HEK293 (cell line): Measurements from ENCODE around the gene SDF2.
A peak's percentile ranks its signal among the peaks of the same experiment; 100 is the strongest.

Experiments
- CTCF ChIA-PET: fragments of 350-600 bp; formaldehyde crosslinking; extraction: SDS; loops from one replicate; lab custom pipeline; 2021; ENCODE audit warnings: antibody characterized with exemption; lab: Yijun Ruan, JAX
- POLR2A ChIA-PET: fragments of 300-600 bp; formaldehyde crosslinking; extraction: SDS; loops from one replicate; lab custom pipeline; 2020; ENCODE audit warnings: antibody characterized with exemption, inconsistent platforms; lab: Yijun Ruan, JAX
- H3K27ac ChIP-seq: fragments of 200-500 bp; sonication (Bioruptor generic); 2 replicates; pipeline ENCODE4 v1.5.1; 2014; ENCODE audit warnings: low read depth, low read length, control low read depth, inconsistent platforms; ENCODE audit errors: extremely low read depth
- H3K36me3 ChIP-seq, 2 experiments: fragments of 200-500 bp in 1 of 2; sonication (Bioruptor generic) in 1 of 2; 1 replicate in 1 of 2; 2 replicates in 1 of 2; pipeline ENCODE4 v1.5.1; 2014 to 2017; ENCODE audit warnings: inconsistent platforms in 2 of 2, low read length in 2 of 2; ENCODE audit not compliant: control insufficient read depth in 2 of 2, insufficient read depth in 1 of 2
- H3K4me1 ChIP-seq: fragments of 200-500 bp; sonication (Bioruptor generic); 2 replicates; pipeline ENCODE4 v1.5.1; 2014; ENCODE audit warnings: mild to moderate bottlenecking, low read length, inconsistent platforms; ENCODE audit not compliant: control insufficient read depth, insufficient read depth
- H3K4me3 ChIP-seq: 2 replicates; pipeline ENCODE4 v1.5.1; 2011; ENCODE audit warnings: low read depth, mild to moderate bottlenecking, control low read depth, low read length, moderate library complexity
- H3K9me3 ChIP-seq: fragments of 200-500 bp; sonication (Bioruptor generic); 2 replicates; pipeline ENCODE4 v1.5.1; 2014; ENCODE audit warnings: low read depth, low read length, inconsistent platforms; ENCODE audit not compliant: control insufficient read depth, insufficient read depth
- BCL6B ChIP-seq: fragments of 450-650 bp; formaldehyde crosslinking; IDR thresholded peaks from 2 replicates; pipeline ENCODE4 v1.5.1; 2017; ENCODE audit warnings: missing biosample characterization, missing genetic modification characterization
- KLF1 ChIP-seq: fragments of 450-650 bp; formaldehyde crosslinking; IDR thresholded peaks from 2 replicates; pipeline ENCODE4 v1.5.1; 2016; ENCODE audit warnings: missing biosample characterization, missing genetic modification characterization
- MEIS1 ChIP-seq: sonication (generic); formaldehyde crosslinking; IDR thresholded peaks from 2 replicates; pipeline ENCODE4 v1.8.1; 2022; ENCODE audit warnings: missing genetic modification reagents, mild to moderate bottlenecking, borderline replicate concordance
- PBX3 ChIP-seq: sonication (generic); formaldehyde crosslinking; IDR thresholded peaks from 2 replicates; pipeline ENCODE4 v1.8.1; 2022; ENCODE audit warnings: mild to moderate bottlenecking, moderate library complexity, missing genetic modification reagents
- PRDM10 ChIP-seq: fragments of 450-650 bp; formaldehyde crosslinking; IDR thresholded peaks from 2 replicates; pipeline ENCODE4 v1.5.1; 2016; ENCODE audit warnings: missing biosample characterization, missing genetic modification characterization
- REST ChIP-seq: fragments of 450-650 bp; formaldehyde crosslinking; IDR thresholded peaks from 2 replicates; pipeline ENCODE4 v1.5.1; 2016; ENCODE audit warnings: missing biosample characterization, missing genetic modification characterization
- TCF7L2 ChIP-seq: IDR thresholded peaks from 2 replicates; pipeline ENCODE4 v1.6.1; 2011; ENCODE audit warnings: low read depth, mild to moderate bottlenecking, inconsistent platforms, low read length, moderate library complexity, borderline replicate concordance
- YY2 ChIP-seq: fragments of 450-650 bp; formaldehyde crosslinking; IDR thresholded peaks from 2 replicates; pipeline ENCODE4 v1.5.1; 2016; ENCODE audit warnings: missing biosample characterization, missing genetic modification characterization
- ZNF112 ChIP-seq: fragments of 450-650 bp; formaldehyde crosslinking; IDR thresholded peaks from 2 replicates; pipeline ENCODE4 v1.5.0; 2017; ENCODE audit warnings: missing biosample characterization, missing genetic modification characterization
- ZNF16 ChIP-seq: fragments of 450-650 bp; formaldehyde crosslinking; IDR thresholded peaks from 2 replicates; pipeline ENCODE4 v1.5.1; 2016; ENCODE audit warnings: low read depth, missing biosample characterization, missing genetic modification characterization
- ZNF169 ChIP-seq: fragments of 450-650 bp; formaldehyde crosslinking; IDR thresholded peaks from 2 replicates; pipeline ENCODE4 v1.5.1; 2016; ENCODE audit warnings: missing biosample characterization, missing genetic modification characterization
- ZNF184 ChIP-seq: fragments of 450-650 bp; IDR thresholded peaks from 2 replicates; pipeline ENCODE4 v1.5.1; 2018; ENCODE audit warnings: missing biosample characterization, mild to moderate bottlenecking, missing genetic modification characterization
- ZNF311 ChIP-seq: fragments of 450-650 bp; formaldehyde crosslinking; IDR thresholded peaks from 2 replicates; pipeline ENCODE4 v1.5.1; 2017; ENCODE audit warnings: missing biosample characterization, missing genetic modification characterization, borderline replicate concordance
- ZNF558 ChIP-seq: fragments of 450-650 bp; formaldehyde crosslinking; IDR thresholded peaks from 2 replicates; pipeline ENCODE4 v1.5.1; 2016; ENCODE audit warnings: missing biosample characterization, missing genetic modification characterization
- ZNF585B ChIP-seq: fragments of 450-650 bp; formaldehyde crosslinking; IDR thresholded peaks from 2 replicates; pipeline ENCODE4 v1.5.1; 2016; ENCODE audit warnings: missing biosample characterization, missing genetic modification characterization
- ZNF600 ChIP-seq: fragments of 450-650 bp; formaldehyde crosslinking; IDR thresholded peaks from 2 replicates; pipeline ENCODE4 v1.5.1; 2016; ENCODE audit warnings: missing biosample characterization, missing genetic modification characterization
- ZNF624 ChIP-seq: fragments of 450-650 bp; formaldehyde crosslinking; IDR thresholded peaks from 2 replicates; pipeline ENCODE4 v1.5.1; 2017; ENCODE audit warnings: missing biosample characterization, missing genetic modification characterization
- ZNF692 ChIP-seq: fragments of 450-650 bp; formaldehyde crosslinking; IDR thresholded peaks from 2 replicates; pipeline ENCODE4 v1.5.1; 2016; ENCODE audit warnings: missing biosample characterization, missing genetic modification characterization
- ZNF791 ChIP-seq: fragments of 450-650 bp; formaldehyde crosslinking; IDR thresholded peaks from 2 replicates; pipeline ENCODE4 v1.5.1; 2016; ENCODE audit warnings: missing biosample characterization, missing genetic modification characterization
- ZNF837 ChIP-seq: fragments of 450-650 bp; formaldehyde crosslinking; IDR thresholded peaks from 2 replicates; pipeline ENCODE4 v1.5.1; 2016; ENCODE audit warnings: missing biosample characterization, missing genetic modification characterization
- ZSCAN5A ChIP-seq: fragments of 450-650 bp; formaldehyde crosslinking; IDR thresholded peaks from 2 replicates; pipeline ENCODE4 v1.5.1; 2016; ENCODE audit warnings: missing biosample characterization, missing genetic modification characterization

Gene SDF2

GRCh38 chr17:28700830-28701492, 39.3 kb upstream of the SDF2 start:
- no peak overlapping the region for H3K4me3 ChIP-seq
- H3K9me3 ChIP-seq, result no peaks in the 10 kb centered on the region
- 0 out of 2 replicates have a peak, but pooled peaks have one; percentile 22 for TF ChIP-seq ZNF600 (tag by site-specific recombination)
- no peak for TF ChIP-seq ZNF311 (tag by site-specific recombination)
- peaks cover 24 to 96% of the 10 kb centered on the region in 2 experiments for H3K36me3 ChIP-seq
- ChIA-PET CTCF (interaction anchor here (0.5 kb wide), 2 partner anchors 18 to 142 kb away, joined by 3 read pairs; partner anchors contain the start of gene FAM222B), POLR2A (interaction anchor here (1.7 to 2.6 kb wide), 3 partner anchors 10 to 24 kb away, joined by 5 to 17 read pairs (median 6); partner anchors contain the start of gene PROCA1)
- 0 out of 2 replicates have a peak overlapping the region, but pooled peaks have one; percentile 11 for H3K27ac ChIP-seq
- no peaks in the 10 kb centered on the region for H3K4me1 ChIP-seq

GRCh38 chr17:28700278-28700677, 38.6 kb upstream of the SDF2 start:
- no peaks in the 10 kb centered on the region for H3K4me1 ChIP-seq
- CTCF ChIA-PET, result interaction anchor here (0.5 to 0.7 kb wide), 3 partner anchors 142 to 1416 kb away, joined by 3 read pairs; partner anchors contain the start of gene FAM222B
- POLR2A ChIA-PET, result interaction anchor here (2.6 kb wide), 1 partner anchor 11 kb away, joined by 17 read pairs; the partner anchor contains the start of gene PROCA1
- H3K36me3 ChIP-seq, result peaks cover 28 to 98% of the 10 kb centered on the region in 2 experiments
- H3K27ac ChIP-seq, result no peak overlapping the region
- H3K9me3 ChIP-seq, result no peaks in the 10 kb centered on the region
- no peak overlapping the region for H3K4me3 ChIP-seq
- no peak for TF ChIP-seq ZNF624 (tag by site-specific recombination)
- no peak for TF ChIP-seq ZNF837 (tag by site-specific recombination)
- TF ChIP-seq ZSCAN5A, result no peak
- TF ChIP-seq BCL6B, result no peak
- no peak for TF ChIP-seq KLF1 (tag by site-specific recombination)
- no peak for TF ChIP-seq TCF7L2
- no peak for TF ChIP-seq PBX3 (CRISPR knock-in tag)
- no peak for TF ChIP-seq ZNF585B (tag by site-specific recombination)
- TF ChIP-seq PRDM10 (tag by site-specific recombination), result no peak
- TF ChIP-seq ZNF184 (tag by site-specific recombination), result no peak
- no peak for TF ChIP-seq YY2
- TF ChIP-seq ZNF558 (tag by site-specific recombination), result no peak
- no peak for TF ChIP-seq ZNF112 (tag by site-specific recombination)
- TF ChIP-seq ZNF791 (tag by site-specific recombination), result no peak
- TF ChIP-seq ZNF692 (tag by site-specific recombination), result no peak
- TF ChIP-seq MEIS1 (CRISPR knock-in tag), result no peak
- TF ChIP-seq ZNF16 (tag by site-specific recombination), result no peak
- TF ChIP-seq REST (tag by site-specific recombination), result no peak
- TF ChIP-seq ZNF169, result no peak
